Stimulated activated CD4-positive, alpha-beta T cell treated with anti-CD3 and anti-CD28 coated beads, Interleukin-4, amount 100 ng/mL, for 1 hour (primary cell): ENCODE results near the gene RASGRP2.

Experiments used
- DNase-seq: peaks from one replicate; pipeline ENCODE4 v3.0.0-alpha.2; 2020

RASGRP2 gene

DNA sequence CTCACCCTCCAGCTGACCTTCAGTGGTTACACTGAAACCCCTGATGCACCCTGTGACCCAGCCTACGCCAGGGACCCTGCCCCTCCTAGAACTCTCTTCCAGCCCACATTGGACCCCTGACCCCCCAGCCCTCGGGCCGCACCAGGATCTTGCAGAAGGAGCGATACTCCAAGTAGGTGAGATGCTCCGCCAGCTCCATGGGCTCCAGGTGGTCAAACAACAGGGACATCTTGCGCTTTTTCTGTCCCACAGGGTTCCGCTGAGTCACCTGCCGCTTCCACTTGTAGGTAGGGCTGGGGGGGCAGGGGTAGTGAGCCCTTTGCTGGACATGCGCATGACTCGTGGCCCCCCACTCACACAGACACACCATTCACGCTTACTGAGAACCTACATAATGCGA is 4.1 kb downstream of the RASGRP2 start:
- DNase-seq, result no peak

GRCh38 chr11:64736654-64737053 is 7.3 kb downstream of the RASGRP2 start:
- no peak for DNase-seq

DNA sequence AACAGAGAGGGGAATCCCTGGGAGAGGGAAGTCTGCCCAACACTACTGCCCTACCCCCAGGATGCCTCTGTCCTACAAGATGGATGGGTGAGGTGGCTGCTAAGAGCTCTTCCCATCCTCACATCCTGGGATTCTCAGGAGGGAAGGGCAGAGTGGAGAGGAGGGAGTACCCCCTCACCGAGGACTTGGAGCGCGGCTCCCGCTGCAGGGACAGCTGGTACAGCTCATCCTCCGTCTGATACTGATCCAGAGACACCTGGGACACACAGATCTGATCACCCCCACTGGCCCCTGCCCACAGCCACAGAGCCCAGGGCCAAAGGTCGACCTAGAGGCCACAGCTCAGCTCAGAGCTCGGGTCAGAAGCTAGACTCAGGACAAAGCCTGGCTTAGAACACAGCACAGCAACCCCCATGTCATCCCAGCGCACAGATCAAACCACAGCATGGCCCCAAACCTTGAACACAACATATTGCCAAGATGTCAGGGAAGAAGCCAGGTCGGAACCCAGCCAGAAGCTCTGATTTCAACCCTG is 8.2 kb downstream of the RASGRP2 start:
- DNase-seq, result no peak

- DNase-seq, result no peak
Observed at GRCh38 chr11:64734811-64735724, 8.9 kb downstream of the RASGRP2 start.

GRCh38 chr11:64731601-64732000 is 12.3 kb downstream of the RASGRP2 start:
- no peak for DNase-seq

- no peak for DNase-seq
Observed at GRCh38 chr11:64729851-64730382, 14.0 kb downstream of the RASGRP2 start.

DNA sequence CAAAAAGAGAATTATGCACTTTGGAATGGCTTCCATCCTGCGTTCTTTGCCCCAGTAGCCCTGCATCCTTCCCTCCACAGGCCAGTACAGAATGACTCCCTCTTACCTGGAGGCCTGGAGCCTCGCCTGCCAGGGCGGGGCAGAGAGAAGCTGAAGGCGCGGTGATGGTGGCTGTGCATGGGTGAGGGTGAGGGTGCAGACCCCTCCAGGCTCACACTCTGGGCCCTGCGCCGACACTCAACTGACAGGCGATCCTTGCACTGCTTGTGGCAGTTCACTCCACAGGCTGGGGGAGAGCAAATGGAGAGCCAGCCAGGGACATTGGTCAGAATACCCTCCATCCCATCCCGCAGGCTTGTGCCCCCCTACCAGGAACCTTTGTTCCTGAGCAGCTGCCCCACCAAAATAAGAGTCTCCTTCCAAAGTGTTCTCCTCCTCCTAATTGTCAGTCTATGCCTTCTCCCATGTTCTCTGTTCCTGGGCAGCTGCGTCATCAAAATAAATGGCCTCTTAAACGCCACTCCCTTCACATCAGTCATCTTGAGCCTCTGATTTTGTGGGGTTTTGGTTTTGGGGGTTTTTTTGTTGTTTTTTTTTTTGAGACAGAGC is 15.1 kb downstream of the RASGRP2 start:
- no peak for DNase-seq

DNA sequence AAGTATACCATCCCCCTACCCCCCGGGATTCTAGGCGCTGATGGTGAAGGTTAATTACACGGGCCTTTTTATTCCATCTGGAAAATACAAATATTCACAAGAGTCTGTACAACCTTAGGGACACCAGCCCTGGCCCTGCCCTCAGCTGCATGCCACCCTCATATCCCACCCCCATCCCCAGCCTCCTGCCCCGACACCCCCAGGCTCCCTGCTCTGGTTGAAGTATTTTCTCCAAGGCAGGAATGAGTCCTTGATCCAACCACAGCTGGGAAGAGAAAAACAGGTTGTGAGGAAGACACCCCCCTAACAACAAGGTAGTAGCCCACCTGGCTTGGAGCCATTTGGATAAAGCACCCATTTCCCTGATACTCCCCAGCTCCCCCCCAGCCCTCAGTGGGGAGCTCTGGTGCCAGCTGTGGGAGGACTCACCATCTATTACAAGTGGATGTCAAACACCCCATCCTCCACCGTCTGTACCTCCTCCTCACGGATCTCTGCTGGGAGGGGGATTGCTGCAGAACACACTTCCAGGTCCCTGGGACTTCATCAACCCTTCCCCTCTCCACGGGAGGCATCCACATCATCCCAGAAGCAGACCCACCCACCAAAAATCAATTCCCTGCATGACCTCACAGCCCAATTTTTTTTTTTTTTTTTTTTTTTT is 16.9 kb downstream of the RASGRP2 start:
- no peak for DNase-seq

DNA sequence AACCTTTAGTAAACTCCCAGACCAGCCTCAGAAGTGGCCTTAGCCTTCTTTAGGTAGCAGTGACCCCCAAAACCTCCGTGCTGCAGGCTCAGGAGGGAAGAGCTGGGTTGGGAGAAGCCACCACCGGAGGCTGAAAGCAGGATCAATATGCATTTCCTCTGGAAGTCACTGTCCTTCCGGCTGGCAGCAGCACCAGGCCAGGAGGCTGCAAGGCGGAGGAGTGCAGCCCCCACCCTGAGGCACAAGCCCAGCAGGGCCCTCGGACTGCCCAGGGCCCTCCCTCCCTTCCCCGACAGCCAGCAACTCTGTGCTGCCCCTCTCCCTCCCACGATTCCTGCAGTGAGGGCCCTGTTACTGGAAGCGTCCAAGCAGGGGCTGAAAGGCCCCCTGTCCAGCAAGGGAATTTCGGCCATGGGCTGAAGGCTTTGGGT is 17.7 kb downstream of the RASGRP2 start:
- no peak for DNase-seq

GRCh38 chr11:64724863-64725532 is 18.9 kb downstream of the RASGRP2 start:
- no peak for DNase-seq

DNA sequence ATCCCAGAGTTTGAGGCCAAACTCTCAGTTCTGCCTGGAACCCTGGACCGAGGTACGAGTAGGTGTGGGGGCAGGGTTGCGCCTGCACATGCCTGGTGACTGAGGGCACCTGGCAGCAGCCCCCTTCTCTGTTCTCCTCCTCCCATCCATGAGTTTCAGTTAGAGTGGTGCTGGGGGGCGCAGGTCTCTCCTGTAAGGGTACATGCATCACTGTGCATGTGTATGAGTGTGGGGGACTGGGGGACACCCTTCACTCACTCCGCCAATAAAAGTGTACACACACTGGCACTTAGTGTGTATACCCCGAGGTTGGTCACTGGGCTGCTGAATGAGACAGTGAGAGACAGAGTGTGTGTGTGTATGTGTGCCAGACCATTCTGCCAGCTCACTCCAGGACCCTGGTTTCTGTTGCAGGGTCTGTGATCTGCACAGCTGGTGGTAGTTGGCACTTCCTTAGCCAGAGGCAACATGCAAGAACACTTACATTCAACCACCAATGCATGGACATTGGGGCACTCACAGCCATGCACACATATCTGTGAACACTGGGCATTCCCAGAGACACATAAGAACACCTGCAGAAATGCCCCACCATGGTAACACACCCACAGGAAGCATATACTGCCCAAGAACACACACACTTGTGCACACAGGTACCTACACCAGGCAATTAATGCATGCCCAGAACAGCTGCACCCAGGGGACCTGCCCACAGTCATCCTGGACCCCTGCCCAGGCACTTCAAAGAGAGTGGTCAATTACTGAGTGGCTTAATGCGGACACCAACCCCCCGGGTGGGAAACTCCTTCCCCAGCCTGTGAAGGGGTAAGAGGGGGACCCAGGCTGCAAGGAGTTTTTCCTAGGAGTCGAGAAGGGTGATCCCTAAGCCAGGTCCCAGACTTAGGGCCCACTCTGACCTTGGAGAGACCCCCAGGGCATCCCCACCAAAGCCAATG is 19.8 kb downstream of the RASGRP2 start:
- no peak for DNase-seq

DNA sequence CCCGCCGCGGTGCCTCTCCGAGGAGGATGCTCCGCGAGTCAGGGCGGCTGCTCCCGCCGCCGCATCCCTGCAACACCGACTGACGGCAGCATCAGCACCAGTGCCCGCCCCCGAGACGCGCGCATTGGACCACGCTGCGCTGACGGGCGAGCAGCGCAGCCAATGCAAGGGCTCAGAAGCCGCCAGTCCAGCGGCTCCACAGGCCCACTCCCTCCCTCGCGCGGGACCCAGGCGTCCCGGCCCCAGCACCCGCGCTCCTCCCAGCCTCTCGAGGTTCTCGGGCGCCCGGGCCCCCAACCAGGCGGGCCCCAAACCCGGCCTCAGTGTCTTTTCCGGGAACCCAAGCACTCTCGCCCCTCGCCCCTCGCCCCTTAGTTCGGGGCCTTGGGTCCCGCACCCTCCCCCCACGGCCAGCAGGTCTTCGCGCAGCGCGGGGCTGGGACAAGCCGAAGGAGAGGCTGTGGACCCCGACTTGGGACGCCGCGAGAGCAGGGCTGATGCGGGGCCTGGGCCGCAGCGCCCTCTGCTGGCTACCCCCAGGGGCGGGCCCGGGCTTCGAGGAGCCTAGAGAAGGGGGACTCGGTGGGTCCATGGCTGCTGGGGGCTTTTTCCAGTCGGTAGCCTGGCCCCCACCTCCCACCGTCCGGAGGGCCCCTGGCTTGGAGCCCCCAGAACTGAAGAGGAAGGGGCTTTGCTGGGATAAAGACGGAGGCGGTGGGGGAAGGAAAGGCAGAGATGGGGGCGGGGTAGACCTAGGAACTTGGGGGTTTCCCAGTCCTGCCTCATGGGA is 20.6 kb downstream of the RASGRP2 start, which contains the start of gene NRXN2:
Gene NRXN2, minus strand, starts transcription at position 81 of the 790 bp plus-strand sequence. CDS start 9,498 bp downstream, outside the sequence.
- DNase-seq, result peak; percentile 87

DNA sequence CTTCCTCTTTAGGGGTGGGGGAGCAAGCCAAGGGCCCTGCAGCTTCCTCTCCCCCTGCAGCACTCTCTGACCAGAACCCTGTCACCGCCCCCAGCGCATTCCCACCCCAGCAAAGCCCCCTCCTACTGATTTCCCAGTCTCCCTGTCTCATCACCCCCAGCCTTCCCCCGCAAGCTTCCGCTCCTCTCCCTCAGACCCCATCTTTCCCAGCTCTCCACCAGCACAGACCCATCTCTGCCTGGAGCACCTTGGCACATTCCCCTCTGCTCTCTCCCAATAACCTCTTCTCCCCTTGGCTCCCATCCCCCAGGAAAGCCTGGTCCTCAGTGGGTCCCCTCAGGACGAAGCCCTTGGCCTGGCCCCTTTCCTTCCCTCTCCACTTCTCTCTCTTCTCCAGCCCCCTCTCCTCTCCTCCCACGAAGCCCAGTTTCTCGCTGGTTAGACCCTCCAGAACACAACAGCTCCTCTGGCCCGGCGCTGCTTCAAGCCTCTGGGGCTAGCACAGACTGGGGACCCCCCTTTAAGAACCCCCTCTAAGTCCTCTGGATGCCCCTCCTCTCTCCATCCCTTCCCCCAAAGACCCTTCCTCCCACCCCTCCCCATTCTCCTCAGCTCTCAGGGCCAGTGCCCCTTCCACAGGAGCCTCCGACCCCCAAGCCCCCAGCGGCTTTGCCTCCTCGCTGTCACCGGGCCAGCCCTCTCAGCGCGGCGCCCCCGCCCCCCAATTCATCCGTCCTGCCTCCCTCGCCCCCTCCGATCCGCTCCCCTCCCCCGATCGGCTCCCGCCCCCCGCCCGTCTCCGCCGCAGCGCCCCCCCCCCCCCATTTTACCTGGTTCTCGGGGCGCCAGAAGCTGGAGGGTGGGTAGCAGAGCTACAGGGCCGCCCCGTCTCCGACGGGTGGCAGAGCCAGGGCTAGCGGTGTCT is 21.5 kb downstream of the RASGRP2 start:
- no peak for DNase-seq

GRCh38 chr11:64721359-64721699 is 22.6 kb downstream of the RASGRP2 start:
- DNase-seq, result no peak

GRCh38 chr11:64720640-64721358 is 23.1 kb downstream of the RASGRP2 start:
- no peak for DNase-seq

- no peak for DNase-seq
Observed at GRCh38 chr11:64720167-64720566, 23.8 kb downstream of the RASGRP2 start.

DNA sequence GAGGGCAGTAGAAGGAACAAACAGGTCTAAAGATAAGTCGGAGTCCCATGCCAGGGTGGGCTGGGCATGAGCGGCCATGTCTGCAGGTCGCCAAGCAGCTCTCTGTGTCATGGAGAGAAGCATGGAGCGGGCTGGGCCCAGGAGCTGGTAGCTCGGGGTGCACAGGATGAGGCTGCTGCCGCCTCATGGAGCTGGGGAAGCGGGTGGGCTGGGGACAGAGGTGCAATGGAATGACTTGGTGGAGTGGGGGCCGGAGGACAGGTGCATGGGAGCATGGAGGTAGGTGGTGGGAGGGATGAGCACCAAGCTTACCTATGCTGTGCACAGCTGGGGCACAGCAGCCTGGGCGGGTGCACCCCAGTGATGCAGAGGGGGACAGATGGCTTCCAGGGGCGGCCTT is 24.5 kb downstream of the RASGRP2 start:
- no peak for DNase-seq

DNA sequence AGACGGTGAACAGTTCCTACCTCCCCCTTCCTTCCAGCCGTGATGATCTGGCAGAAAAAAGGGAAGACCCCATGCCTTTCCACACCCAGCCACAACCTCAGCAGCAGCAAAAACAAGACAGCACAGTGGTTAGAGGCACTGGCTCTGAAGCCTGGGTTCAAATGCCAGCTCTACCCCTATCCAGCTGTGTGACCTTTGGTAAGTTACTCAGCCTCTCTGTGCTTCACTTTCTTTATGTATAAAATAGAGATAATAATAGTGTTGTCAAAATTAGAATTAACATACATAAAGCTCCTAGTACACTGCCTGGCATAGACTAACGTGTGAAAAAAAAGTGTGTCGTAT is 25.2 kb downstream of the RASGRP2 start:
- no peak for DNase-seq
